Uterus (tissue), 4 donors: Measurements from ENCODE around the gene CISD1. TPM values are rescaled to one million over a fixed set of nuclear protein-coding genes. Genes with fewer than 3 reads are reported as not detected.
"Not testable (repeated sequence)": the region's sequence is repeated elsewhere in the genome, so short reads cannot be mapped to it uniquely, and the experiment has no call there.

Experiments used
- DNase-seq, 2 donors: peaks; one replicate each; pipeline ENCODE4 v3.0.0-alpha.2; 2019 to 2020
- H3K27ac ChIP-seq, 2 donors: fragments of 200-600 bp; sonication (generic); 1 replicate in 1 of 2; 2 replicates in 1 of 2; pipeline ENCODE4 v1.5.1; 2016 to 2018
- H3K27me3 ChIP-seq, 2 donors: fragments of 200-600 bp; sonication (generic); one replicate each; pipeline ENCODE4 v1.5.1; 2018 to 2019; ENCODE audit warnings: control low read depth in 1 of 2
- H3K36me3 ChIP-seq, 2 donors: fragments of 200-600 bp; sonication (generic); one replicate each; pipeline ENCODE4 v1.5.1; 2019; ENCODE audit warnings: control low read depth in 1 of 2
- H3K4me1 ChIP-seq, 2 donors: fragments of 200-600 bp; sonication (generic); one replicate each; pipeline ENCODE4 v1.5.1; 2018 to 2019; ENCODE audit warnings: control low read depth in 1 of 2
- H3K4me3 ChIP-seq, 2 donors: fragments of 200-600 bp; sonication (generic); 1 replicate in 1 of 2; 2 replicates in 1 of 2; pipeline ENCODE4 v1.5.1; 2018 to 2019; ENCODE audit warnings: mild to moderate bottlenecking in 1 of 2
- H3K9me3 ChIP-seq, 2 donors: fragments of 200-600 bp; sonication (generic); one replicate each; pipeline ENCODE4 v1.5.1; 2019; ENCODE audit warnings: control low read depth in 1 of 2
- CTCF ChIP-seq, 4 experiments: fragments of 200-600 bp in 2 of 4; fragments of 450-650 bp in 2 of 4; sonication (generic) in 2 of 4; IDR thresholded peaks; one replicate each; pipeline ENCODE4 v1.5.1; 2016 to 2019; ENCODE audit warnings: antibody characterized with exemption in 4 of 4, mild to moderate bottlenecking in 2 of 4, moderate library complexity in 1 of 4
- POLR2A ChIP-seq, 2 donors: fragments of 450-650 bp; IDR thresholded peaks; one replicate each; pipeline ENCODE4 v1.6.1; 2016; ENCODE audit warnings: antibody characterized with exemption in 2 of 2, mild to moderate bottlenecking in 1 of 2, moderate library complexity in 1 of 2
- intact Hi-C: fragments of 100-400 bp; cut with DNase I; formaldehyde crosslinking; loops from one replicate; pipeline ENCODE4 v1.15.1; 2023; ENCODE audit warnings: low total_unique reads
- total RNA-seq, 4 donors: library from RNA; depleted of rRNA in 3 of 4; stranded (reverse); fragments of >200 nt in 3 of 4; gene quantifications; one replicate each; pipeline versions ENCODE4 v1.1.0 to v1.2.4, GENCODE V29; 2014 to 2023
- donor health status: DM: yes; HTN: yes; CAD: no.

Gene CISD1
- total RNA-seq, 4 donors from 2014 or later: 9.7 to 17.4 (median 11.3) TPM

GRCh38 chr10:58237014-58237834 lies 31.7 kb upstream of the CISD1 start:
- H3K4me3 ChIP-seq: no peak overlapping the region

GRCh38 chr10:58239561-58240169 lies 29.3 kb upstream of the CISD1 start:
- Histone ChIP-seq H3K9me3 (no peaks in the 10 kb centered on the region), H3K27ac (no peak overlapping the region), H3K36me3 (no peaks in the 10 kb centered on the region), H3K4me1 (no peaks in the 10 kb centered on the region), H3K27me3 (no peaks in the 10 kb centered on the region), H3K4me3 (no peak overlapping the region)
- no peak for TF ChIP-seq CTCF (IDR thresholded peaks at IDR 0.05)
- TF ChIP-seq POLR2A (IDR thresholded peaks at IDR 0.05): no peak
- intact Hi-C loops: no loop called here
- DNase-seq: no peak

More at GRCh38 chr10:58237014-58237834, 31.7 kb upstream of the CISD1 start:
- Histone ChIP-seq H3K4me1 (no peaks in the 10 kb centered on the region), H3K27me3 (no peaks in the 10 kb centered on the region), H3K36me3 (no peaks in the 10 kb centered on the region), H3K27ac (no peak overlapping the region), H3K9me3 (no peaks in the 10 kb centered on the region)
- intact Hi-C loops: no loop called here
- TF ChIP-seq POLR2A (IDR thresholded peaks at IDR 0.05) (no peak), CTCF (IDR thresholded peaks at IDR 0.05) (no peak)
- no peak for DNase-seq

- H3K27ac ChIP-seq: no peak overlapping the region
- no peaks in the 10 kb centered on the region for H3K9me3 ChIP-seq
- TF ChIP-seq POLR2A (IDR thresholded peaks at IDR 0.05) (no peak), CTCF (IDR thresholded peaks at IDR 0.05) (no peak)
- H3K4me1 ChIP-seq: no peaks in the 10 kb centered on the region
- intact Hi-C loops: no loop called here
- H3K27me3 ChIP-seq: no peaks in the 10 kb centered on the region
- no peak overlapping the region for H3K4me3 ChIP-seq
- H3K36me3 ChIP-seq: no peaks in the 10 kb centered on the region
- no peak for DNase-seq
These were observed 28.4 kb upstream of the CISD1 start for GRCh38 chr10:58240531-58240930.

GRCh38 chr10:58241346-58241745 lies 27.6 kb upstream of the CISD1 start:
- no peak overlapping the region for H3K27ac ChIP-seq
- intact Hi-C loops: no loop called here
- H3K9me3 ChIP-seq: no peaks in the 10 kb centered on the region
- TF ChIP-seq POLR2A (IDR thresholded peaks at IDR 0.05): no peak
- no peak for TF ChIP-seq CTCF (IDR thresholded peaks at IDR 0.05)
- no peaks in the 10 kb centered on the region for H3K4me1 ChIP-seq
- no peaks in the 10 kb centered on the region for H3K36me3 ChIP-seq
- H3K4me3 ChIP-seq: no peak overlapping the region
- no peak for DNase-seq
- H3K27me3 ChIP-seq: no peaks in the 10 kb centered on the region

GRCh38 chr10:58243269-58243668 lies 25.7 kb upstream of the CISD1 start:
- intact Hi-C loops: no loop called here
- no peak for DNase-seq
- H3K9me3 ChIP-seq: no peaks in the 10 kb centered on the region

GRCh38 chr10:58243801-58244200 lies 25.2 kb upstream of the CISD1 start:
- H3K27me3 ChIP-seq, DNase-seq, H3K4me1 ChIP-seq, H3K27ac ChIP-seq, H3K9me3 ChIP-seq, H3K36me3 ChIP-seq, intact Hi-C loops, H3K4me3 ChIP-seq: not testable (repeated sequence)

More at GRCh38 chr10:58243269-58243668, 25.7 kb upstream of the CISD1 start:
- Histone ChIP-seq H3K36me3 (no peaks in the 10 kb centered on the region), H3K27ac (no peak overlapping the region), H3K4me1 (no peaks in the 10 kb centered on the region), H3K27me3 (no peaks in the 10 kb centered on the region), H3K4me3 (no peak overlapping the region)
- TF ChIP-seq POLR2A (IDR thresholded peaks at IDR 0.05) (no peak), CTCF (IDR thresholded peaks at IDR 0.05) (no peak)

- H3K27ac ChIP-seq, H3K4me3 ChIP-seq, intact Hi-C loops, H3K4me1 ChIP-seq, H3K36me3 ChIP-seq, DNase-seq, H3K27me3 ChIP-seq, H3K9me3 ChIP-seq: not testable (repeated sequence)
These were observed 24.7 kb upstream of the CISD1 start for GRCh38 chr10:58244242-58244641.

- H3K36me3 ChIP-seq, DNase-seq, H3K4me1 ChIP-seq, H3K27ac ChIP-seq, H3K4me3 ChIP-seq, intact Hi-C loops, H3K27me3 ChIP-seq, H3K9me3 ChIP-seq: not testable (repeated sequence)
These were observed 24.3 kb upstream of the CISD1 start for GRCh38 chr10:58244666-58245065.
